Neural progenitor cell (in vitro differentiated cells): ENCODE results near the gene VEZT.

Experiments used
- CTCF ChIP-seq: fragments of 200-600 bp; sonication (generic); IDR thresholded peaks from 2 replicates; pipeline ENCODE4 v1.5.1; 2017; ENCODE audit warnings: antibody characterized with exemption, mild to moderate bottlenecking
- EZH2 ChIP-seq: fragments of 200-600 bp; sonication (generic); IDR thresholded peaks from 2 replicates; pipeline ENCODE4 v1.6.1; 2017; ENCODE audit warnings: antibody characterized with exemption, mild to moderate bottlenecking, moderate library complexity

- TF ChIP-seq CTCF (no peak), EZH2 (no peak)
Measured at GRCh38 chr12:95277139-95277538, 59.5 kb downstream of the VEZT start.
